ENCODE measurements around the gene RBM23. TPM values are rescaled to one million over a fixed set of nuclear protein-coding genes. Genes with fewer than 3 reads are reported as not detected.

The RBM23 gene
- total and polyA plus RNA-seq, 10 of the 15 experiments (the other 5 are each of a cell fraction or from before 2014, with no cell fraction given): 54.0 to 72.6 (median 61.3) TPM

- no TSS peak for BruUV-seq (replicated peaks)
- CTCF ChIA-PET: interaction anchor here (1.5 kb wide), 1 partner anchor 46 kb away, joined by 5 read pairs; no protein-coding TSS in a partner anchor
- no peak overlapping the region for H3K27ac ChIP-seq (ENCODE audit: control insufficient read depth, insufficient read depth)
- no peak for ATAC-seq
- peaks cover 9 to 19% of the 10 kb centered on the region in 2 experiments; a peak in 3 of 4 replicates for H3K36me3 ChIP-seq (ENCODE audit: control insufficient read depth in 2 of 2, insufficient read depth in 2 of 2, low read length in 1 of 2)
- H4K20me1 ChIP-seq (ENCODE audit: control insufficient read depth, insufficient read depth): no peaks in the 10 kb centered on the region
- SMC1A ChIA-PET (ENCODE audit: uncharacterized antibody, unreplicated experiment): interaction anchor here (0.6 to 1.2 kb wide), 3 partner anchors 10 to 60 kb away, joined by 3 to 4 read pairs (median 3); no protein-coding TSS in a partner anchor
- no peaks in the 10 kb centered on the region for H3K9me3 ChIP-seq (replicated peaks; ENCODE audit: control insufficient read depth, insufficient read depth, low read length)
- no peak for FAIRE-seq
- H3K27me3 ChIP-seq (replicated peaks in 1 of 2; ENCODE audit: control insufficient read depth in 2 of 2, insufficient read depth in 2 of 2, low read length in 1 of 2): no peaks in the 10 kb centered on the region
- RAD21 ChIA-PET (ENCODE audit: unreplicated experiment): interaction anchor here (1.6 kb wide), 1 partner anchor 132 kb away, joined by 3 read pairs; no protein-coding TSS in a partner anchor
- 47% methylated on average over 4 of the region's 4 CpGs for WGBS (ENCODE audit: insufficient coverage, insufficient replicate concordance, low lambda C conversion rate, missing lambda C conversion rate)
- peaks cover 16% of the 10 kb centered on the region; the same call in 1 of the 2 replicates for H3K4me1 ChIP-seq (ENCODE audit: control insufficient read depth, insufficient read depth, low read length)
- POLR2A ChIA-PET: interaction anchor here (1.1 to 4.6 kb wide), 2 partner anchors 8 to 24 kb away, joined by 6 to 73 read pairs; partner anchors contain the start of gene RBM23
- no peak for DNase-seq (ENCODE audit: low read depth, low spot score)
- no peak overlapping the region for H2AFZ ChIP-seq (ENCODE audit: control insufficient read depth, low read depth, low read length)
- H3K79me2 ChIP-seq (ENCODE audit: control insufficient read depth, insufficient read depth, low read length): peaks cover 24% of the 10 kb centered on the region
- no peak overlapping the region for H3K4me3 ChIP-seq
- no peak overlapping the region for H3K4me2 ChIP-seq (ENCODE audit: control insufficient read depth, insufficient read depth)
- intact Hi-C loops (cut with micrococcal nuclease; ENCODE audit: unreplicated experiment) (no loop called here), in situ Hi-C loops (cut with MboI) (no loop called here)
- H3K9ac ChIP-seq (ENCODE audit: control insufficient read depth, insufficient read depth, low read length): no peak overlapping the region
- TF ChIP-seq YY1 (IDR thresholded peaks at IDR 0.05; ENCODE audit: low read depth, low read length): no peak
- no peak for TF ChIP-seq HDGF (IDR thresholded peaks at IDR 0.05)
- no peak for TF ChIP-seq ZNF274 (IDR thresholded peaks at IDR 0.05; ENCODE audit: insufficient read depth, insufficient read length)
Measured at GRCh38 chr14:22926316-22926715, 7.4 kb upstream of the RBM23 start.

- CTCF ChIA-PET: no interaction called here
- no peak overlapping the region for H3K4me2 ChIP-seq (ENCODE audit: control insufficient read depth, insufficient read depth)
- RAD21 ChIA-PET (ENCODE audit: unreplicated experiment): interaction anchor here (1.6 kb wide), 1 partner anchor 132 kb away, joined by 3 read pairs; no protein-coding TSS in a partner anchor
- TF ChIP-seq JUNB (IDR thresholded peaks at IDR 0.05) (no peak), TCF7 (IDR thresholded peaks at IDR 0.05; ENCODE audit: borderline replicate concordance) (no peak), SPI1 (IDR thresholded peaks at IDR 0.05; ENCODE audit: borderline replicate concordance, insufficient read depth, low read depth, low read length) (no peak), SP1 (IDR thresholded peaks at IDR 0.05; ENCODE audit: low read depth, low read length) (no peak), BMI1 (IDR thresholded peaks at IDR 0.05; ENCODE audit: borderline replicate concordance) (no peak), ZSCAN29 (IDR thresholded peaks at IDR 0.05) (no peak), CHD2 (IDR thresholded peaks at IDR 0.05; ENCODE audit: borderline replicate concordance, low read depth, low read length) (no peak), RAD21 (IDR thresholded peaks at IDR 0.05; ENCODE audit: insufficient read depth, low read depth, low read length) (no peak), MYC (IDR thresholded peaks at IDR 0.05; ENCODE audit: insufficient read depth, insufficient read length, insufficient replicate concordance, low read length, severe bottlenecking) (no peak), PAX5 (IDR thresholded peaks at IDR 0.05; ENCODE audit: borderline replicate concordance, low read depth, low read length) (no peak), CREB1 (IDR thresholded peaks at IDR 0.05; ENCODE audit: low read depth) (no peak), FOS (IDR thresholded peaks at IDR 0.05; ENCODE audit: borderline replicate concordance, extremely low read depth, insufficient read length) (no peak), HCFC1 (IDR thresholded peaks at IDR 0.05; ENCODE audit: low read length) (no peak)
Measured at GRCh38 chr14:22925513-22925912, 6.6 kb upstream of the RBM23 start.

More at GRCh38 chr14:22925513-22925912, 6.6 kb upstream of the RBM23 start:
- Histone ChIP-seq H3K4me3 (no peak overlapping the region), H3K27me3 (replicated peaks in 1 of 2; ENCODE audit: control insufficient read depth in 2 of 2, insufficient read depth in 2 of 2, low read length in 1 of 2) (no peaks in the 10 kb centered on the region), H3K79me2 (ENCODE audit: control insufficient read depth, insufficient read depth, low read length) (peaks cover 24% of the 10 kb centered on the region), H3K9ac (ENCODE audit: control insufficient read depth, insufficient read depth, low read length) (no peak overlapping the region), H2AFZ (ENCODE audit: control insufficient read depth, low read depth, low read length) (no peak overlapping the region), H4K20me1 (ENCODE audit: control insufficient read depth, insufficient read depth) (no peaks in the 10 kb centered on the region), H3K27ac (ENCODE audit: control insufficient read depth, insufficient read depth) (no peak overlapping the region), H3K9me3 (replicated peaks; ENCODE audit: control insufficient read depth, insufficient read depth, low read length) (no peaks in the 10 kb centered on the region), H3K36me3 (ENCODE audit: control insufficient read depth in 2 of 2, insufficient read depth in 2 of 2, low read length in 1 of 2) (peaks cover 11 to 19% of the 10 kb centered on the region in 2 experiments; a peak in 3 of 4 replicates), H3K4me1 (ENCODE audit: control insufficient read depth, insufficient read depth, low read length) (peaks cover 16% of the 10 kb centered on the region; the same call in 1 of the 2 replicates)
- WGBS (ENCODE audit: insufficient coverage, insufficient replicate concordance, low lambda C conversion rate, missing lambda C conversion rate): over 99% methylated on average over 8 of the region's 8 CpGs
- FAIRE-seq (no peak), DNase-seq (ENCODE audit: low read depth, low spot score) (no peak), ATAC-seq (no peak)
- POLR2A ChIA-PET: no interaction called here
- in situ Hi-C loops (cut with MboI) (no loop called here), intact Hi-C loops (cut with micrococcal nuclease; ENCODE audit: unreplicated experiment) (no loop called here)
- BruUV-seq (replicated peaks): no TSS peak
- SMC1A ChIA-PET (ENCODE audit: uncharacterized antibody, unreplicated experiment): interaction anchor here (0.6 to 1.2 kb wide), 2 partner anchors 10 to 55 kb away, joined by 3 to 4 read pairs; no protein-coding TSS in a partner anchor

Data from GM12878 (cell line).